Vagina (tissue), 2 donors: ENCODE results near the gene DAGLA. TPM values are rescaled to one million over a fixed set of nuclear protein-coding genes. Genes with fewer than 3 reads are reported as not detected.

Experiments
- DNase-seq, 2 donors: peaks; one replicate each; pipeline ENCODE4 v3.0.0-alpha.2; 2017; ENCODE audit errors: extremely low spot score in 2 of 2
- H3K27ac ChIP-seq: fragments of 200-600 bp; sonication (generic); one replicate; pipeline ENCODE4 v1.5.1; 2019
- H3K27me3 ChIP-seq: fragments of 200-600 bp; sonication (generic); one replicate; pipeline ENCODE4 v1.5.1; 2019
- H3K36me3 ChIP-seq, 2 donors: fragments of 200-600 bp; sonication (generic); one replicate each; pipeline ENCODE4 v1.5.1; 2017 to 2019
- H3K4me1 ChIP-seq: fragments of 200-600 bp; sonication (generic); one replicate; pipeline ENCODE4 v1.5.1; 2019
- H3K4me3 ChIP-seq, 2 donors: fragments of 200-600 bp; sonication (generic); 1 replicate in 1 of 2; 2 replicates in 1 of 2; pipeline ENCODE4 v1.5.1; 2016 to 2019
- H3K9me3 ChIP-seq: fragments of 200-600 bp; sonication (generic); one replicate; pipeline ENCODE4 v1.5.1; 2019
- POLR2A ChIP-seq, 2 donors: fragments of 450-650 bp; IDR thresholded peaks; one replicate each; pipeline ENCODE4 v1.6.1; 2017; ENCODE audit warnings: antibody characterized with exemption in 2 of 2, mild to moderate bottlenecking in 2 of 2, moderate library complexity in 2 of 2
- POLR2AphosphoS5 ChIP-seq, 2 donors: sonication (generic); formaldehyde crosslinking; IDR thresholded peaks; one replicate each; pipeline ENCODE4 v1.9.0; 2017; ENCODE audit warnings: antibody characterized with exemption in 2 of 2, mild to moderate bottlenecking in 2 of 2, low read depth in 1 of 2; ENCODE audit not compliant: insufficient read depth in 1 of 2
- intact Hi-C: fragments of 100-400 bp; cut with DNase I; formaldehyde crosslinking; loops from one replicate; pipeline ENCODE4 v1.15.1; 2023
- total RNA-seq: library from RNA; depleted of rRNA; stranded (reverse); fragments of >200 nt; gene quantifications from one replicate; pipeline ENCODE4 v1.2.3, GENCODE V29; 2016
- TF ChIP-seq, protein P1 (sequence below), 3 experiments: fragments of 450-650 bp in 2 of 3; fragments of 200-600 bp in 1 of 3; sonication (generic) in 1 of 3; IDR thresholded peaks; one replicate each; pipeline ENCODE4 v1.5.1; 2017 to 2019; ENCODE audit warnings: antibody characterized with exemption in 3 of 3, mild to moderate bottlenecking in 2 of 3, moderate library complexity in 2 of 3

The DAGLA gene
- total RNA-seq, 1 donor from 2014 or later: 1.5 TPM

DNA sequence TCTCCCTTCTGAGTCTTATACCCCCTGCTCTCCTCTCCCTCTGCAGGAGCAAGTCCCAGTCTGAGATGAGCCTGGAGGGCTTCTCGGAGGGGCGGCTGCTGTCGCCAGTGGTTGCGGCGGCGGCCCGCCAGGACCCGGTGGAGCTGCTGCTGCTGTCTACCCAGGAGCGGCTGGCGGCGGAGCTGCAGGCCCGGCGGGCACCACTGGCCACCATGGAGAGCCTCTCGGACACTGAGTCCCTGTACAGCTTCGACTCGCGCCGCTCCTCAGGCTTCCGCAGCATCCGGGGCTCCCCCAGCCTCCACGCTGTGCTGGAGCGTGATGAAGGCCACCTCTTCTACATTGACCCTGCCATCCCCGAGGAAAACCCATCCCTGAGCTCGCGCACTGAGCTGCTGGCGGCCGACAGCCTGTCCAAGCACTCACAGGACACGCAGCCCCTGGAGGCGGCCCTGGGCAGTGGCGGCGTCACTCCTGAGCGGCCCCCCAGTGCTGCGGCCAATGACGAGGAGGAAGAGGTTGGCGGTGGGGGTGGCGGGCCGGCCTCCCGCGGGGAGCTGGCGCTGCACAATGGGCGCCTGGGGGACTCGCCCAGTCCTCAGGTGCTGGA, 63.4 kb downstream of the DAGLA start:
- DNase-seq: no peak
- Histone ChIP-seq H3K4me3 (no peak overlapping the region), H3K9me3 (no peaks in the 10 kb centered on the region), H3K4me1 (peaks cover 4% of the 10 kb centered on the region), H3K36me3 (no peaks in the 10 kb centered on the region), H3K27ac (no peak overlapping the region), H3K27me3 (no peaks in the 10 kb centered on the region)
- intact Hi-C loops: no loop called here
- TF ChIP-seq POLR2AphosphoS5 (IDR thresholded peaks at IDR 0.05; ENCODE audit: insufficient read depth in 1 of 2, low read depth in 1 of 2) (no peak), POLR2A (IDR thresholded peaks at IDR 0.05) (no peak)
- TF ChIP-seq, protein P1, sequence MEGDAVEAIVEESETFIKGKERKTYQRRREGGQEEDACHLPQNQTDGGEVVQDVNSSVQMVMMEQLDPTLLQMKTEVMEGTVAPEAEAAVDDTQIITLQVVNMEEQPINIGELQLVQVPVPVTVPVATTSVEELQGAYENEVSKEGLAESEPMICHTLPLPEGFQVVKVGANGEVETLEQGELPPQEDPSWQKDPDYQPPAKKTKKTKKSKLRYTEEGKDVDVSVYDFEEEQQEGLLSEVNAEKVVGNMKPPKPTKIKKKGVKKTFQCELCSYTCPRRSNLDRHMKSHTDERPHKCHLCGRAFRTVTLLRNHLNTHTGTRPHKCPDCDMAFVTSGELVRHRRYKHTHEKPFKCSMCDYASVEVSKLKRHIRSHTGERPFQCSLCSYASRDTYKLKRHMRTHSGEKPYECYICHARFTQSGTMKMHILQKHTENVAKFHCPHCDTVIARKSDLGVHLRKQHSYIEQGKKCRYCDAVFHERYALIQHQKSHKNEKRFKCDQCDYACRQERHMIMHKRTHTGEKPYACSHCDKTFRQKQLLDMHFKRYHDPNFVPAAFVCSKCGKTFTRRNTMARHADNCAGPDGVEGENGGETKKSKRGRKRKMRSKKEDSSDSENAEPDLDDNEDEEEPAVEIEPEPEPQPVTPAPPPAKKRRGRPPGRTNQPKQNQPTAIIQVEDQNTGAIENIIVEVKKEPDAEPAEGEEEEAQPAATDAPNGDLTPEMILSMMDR (IDR thresholded peaks at IDR 0.05): no peak

DNA sequence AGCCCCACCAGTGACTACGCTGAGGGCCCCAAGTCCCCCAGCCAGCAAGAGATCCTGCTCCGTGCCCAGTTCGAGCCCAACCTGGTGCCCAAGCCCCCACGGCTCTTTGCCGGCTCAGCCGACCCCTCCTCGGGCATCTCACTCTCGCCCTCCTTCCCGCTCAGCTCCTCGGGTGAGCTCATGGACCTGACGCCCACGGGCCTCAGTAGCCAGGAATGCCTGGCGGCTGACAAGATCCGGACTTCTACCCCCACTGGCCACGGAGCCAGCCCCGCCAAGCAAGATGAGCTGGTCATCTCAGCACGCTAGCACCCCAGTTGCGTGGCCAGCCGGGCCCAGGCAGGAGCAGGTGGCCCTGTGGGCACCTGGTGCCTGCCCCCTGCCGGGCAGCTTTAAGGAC, 64.0 kb downstream of the DAGLA start:
- Histone ChIP-seq H3K4me1 (peaks cover 4% of the 10 kb centered on the region), H3K27me3 (no peaks in the 10 kb centered on the region), H3K4me3 (no peak overlapping the region), H3K36me3 (no peaks in the 10 kb centered on the region), H3K9me3 (no peaks in the 10 kb centered on the region), H3K27ac (no peak overlapping the region)
- DNase-seq: no peak
- TF ChIP-seq, protein P1 (IDR thresholded peaks at IDR 0.05): no peak
- TF ChIP-seq POLR2AphosphoS5 (IDR thresholded peaks at IDR 0.05; ENCODE audit: insufficient read depth in 1 of 2, low read depth in 1 of 2) (no peak), POLR2A (IDR thresholded peaks at IDR 0.05) (no peak)
- intact Hi-C loops: no loop called here

DNA sequence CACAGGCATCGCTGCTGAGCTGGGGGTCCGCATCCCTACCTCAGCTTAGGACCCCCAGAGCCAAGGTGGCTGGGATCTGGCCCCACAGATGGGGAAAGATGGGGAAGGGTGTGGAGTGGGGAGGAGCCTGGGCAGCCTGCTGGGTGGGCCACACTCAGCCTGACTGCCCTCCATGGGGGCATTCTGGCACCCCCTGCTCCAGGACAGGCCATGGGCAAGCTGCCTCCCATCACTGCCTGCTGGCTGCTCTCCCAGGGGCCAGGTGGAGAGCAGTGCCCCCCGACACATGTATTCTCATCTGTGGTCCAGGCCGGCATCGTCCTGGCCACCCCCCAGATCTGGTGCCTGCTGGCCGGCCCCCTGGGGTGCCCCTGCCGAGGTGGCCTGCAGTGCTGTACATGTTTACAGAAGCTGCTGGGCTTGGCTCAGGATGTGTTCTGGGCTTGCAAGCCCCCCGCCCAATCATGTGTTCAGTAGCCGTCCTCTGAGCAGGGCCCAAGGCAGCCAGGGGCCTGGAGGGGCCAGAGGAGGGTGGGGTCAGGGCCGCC, 64.5 kb downstream of the DAGLA start:
- H3K4me3 ChIP-seq: no peak overlapping the region
- no peaks in the 10 kb centered on the region for H3K9me3 ChIP-seq
- intact Hi-C loops: no loop called here
- no peaks in the 10 kb centered on the region for H3K27me3 ChIP-seq
- no peak overlapping the region for H3K27ac ChIP-seq
- no peaks in the 10 kb centered on the region for H3K36me3 ChIP-seq
- TF ChIP-seq, protein P1 (IDR thresholded peaks at IDR 0.05): no peak
- no peak for TF ChIP-seq POLR2AphosphoS5 (IDR thresholded peaks at IDR 0.05; ENCODE audit: insufficient read depth in 1 of 2, low read depth in 1 of 2)
- no peak for TF ChIP-seq POLR2A (IDR thresholded peaks at IDR 0.05)
- DNase-seq: no peak
- H3K4me1 ChIP-seq: peaks cover 4% of the 10 kb centered on the region

DNA sequence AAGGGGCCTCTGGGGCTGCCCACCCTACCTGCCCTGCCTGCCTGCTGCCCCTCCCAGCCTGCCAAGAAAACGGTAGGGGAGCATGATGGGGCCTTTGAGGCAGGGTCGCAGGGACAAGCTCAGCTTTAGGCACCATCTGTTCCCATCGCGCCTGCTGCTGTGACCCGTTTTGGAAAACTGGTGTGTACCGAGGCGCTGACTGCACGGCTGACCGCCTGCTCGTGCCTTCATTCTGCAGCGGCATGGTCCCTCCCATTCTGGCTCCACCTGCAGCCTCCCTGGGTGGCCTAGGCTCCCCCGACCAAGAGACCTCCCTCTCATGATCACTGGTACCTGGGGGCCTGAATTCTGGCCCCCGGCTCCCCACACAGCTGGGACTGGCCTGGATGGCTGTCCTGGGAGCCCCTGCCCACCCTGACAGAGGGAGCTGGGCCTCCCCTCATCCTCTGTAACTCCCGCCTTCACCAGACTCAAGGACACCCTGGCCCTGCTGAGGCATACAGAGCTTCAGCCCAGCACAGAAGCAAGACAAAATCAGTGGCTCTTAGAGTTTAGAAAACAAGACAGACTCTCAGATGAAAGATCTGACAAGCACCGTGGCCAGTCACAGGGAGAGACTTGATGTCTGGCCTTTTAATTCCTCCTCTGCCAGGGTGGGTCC, 65.7 kb downstream of the DAGLA start:
- intact Hi-C loops: no loop called here
- TF ChIP-seq POLR2A (IDR thresholded peaks at IDR 0.05) (no peak), POLR2AphosphoS5 (IDR thresholded peaks at IDR 0.05; ENCODE audit: insufficient read depth in 1 of 2, low read depth in 1 of 2) (no peak)
- TF ChIP-seq, protein P1 (IDR thresholded peaks at IDR 0.05): no peak
- no peaks in the 10 kb centered on the region for H3K36me3 ChIP-seq
- no peak overlapping the region for H3K27ac ChIP-seq
- no peak overlapping the region for H3K4me3 ChIP-seq
- no peaks in the 10 kb centered on the region for H3K27me3 ChIP-seq
- H3K9me3 ChIP-seq: no peaks in the 10 kb centered on the region
- peaks cover 4% of the 10 kb centered on the region for H3K4me1 ChIP-seq
- DNase-seq: no peak
